ENCODE data around the gene STIP1.

DNA sequence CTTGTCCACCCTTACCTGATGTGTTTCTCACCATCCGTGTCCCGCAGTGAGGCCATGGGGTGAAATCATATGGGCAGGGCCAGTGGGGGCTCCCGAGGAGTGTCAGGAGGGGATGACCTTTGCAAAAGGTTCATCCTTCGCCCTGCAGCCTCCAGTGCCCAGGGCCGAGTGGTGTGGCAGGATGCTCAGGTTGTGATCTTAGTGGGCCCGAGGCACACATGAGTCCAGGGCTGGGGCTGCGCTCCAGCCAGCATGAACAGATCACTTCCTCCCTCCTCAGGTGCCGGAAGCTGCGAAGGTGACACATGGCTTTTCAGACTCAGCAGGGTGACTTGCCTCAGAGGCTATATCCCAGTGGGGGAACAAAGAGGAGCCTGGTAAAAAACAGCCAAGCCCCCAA, 52.1 kb downstream of the STIP1 start:
- no peak for TF ChIP-seq POLR2A (IDR thresholded peaks at IDR 0.05; ENCODE audit: low read length)
- TF ChIP-seq GATA1 (IDR thresholded peaks at IDR 0.05; ENCODE audit: low read depth, low read length): no peak

Measured in erythroblast (primary cell).